ENCODE results near the gene AFDN.

The AFDN gene

DNA sequence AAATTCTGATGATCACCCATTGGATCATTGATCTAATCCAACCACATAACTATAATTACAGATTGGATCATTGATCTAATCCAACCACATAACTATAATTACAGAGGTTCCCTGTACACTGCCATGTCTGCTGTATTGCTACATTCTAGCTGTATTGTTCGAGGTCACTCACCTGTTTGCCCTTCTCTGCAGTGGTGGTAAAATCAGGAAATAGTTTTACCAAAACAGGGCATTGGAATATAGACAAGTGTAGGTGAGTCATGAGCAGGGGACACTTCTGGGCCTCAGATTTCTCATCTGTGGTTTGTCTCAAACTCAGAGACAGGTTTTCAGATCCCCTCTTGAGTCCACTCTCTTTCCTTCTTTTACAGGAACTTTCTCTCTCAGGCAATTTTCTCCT, 9.0 kb upstream of the AFDN start:
- no peak for DNase-seq (ENCODE audit: low read depth in 3 of 3)

DNA sequence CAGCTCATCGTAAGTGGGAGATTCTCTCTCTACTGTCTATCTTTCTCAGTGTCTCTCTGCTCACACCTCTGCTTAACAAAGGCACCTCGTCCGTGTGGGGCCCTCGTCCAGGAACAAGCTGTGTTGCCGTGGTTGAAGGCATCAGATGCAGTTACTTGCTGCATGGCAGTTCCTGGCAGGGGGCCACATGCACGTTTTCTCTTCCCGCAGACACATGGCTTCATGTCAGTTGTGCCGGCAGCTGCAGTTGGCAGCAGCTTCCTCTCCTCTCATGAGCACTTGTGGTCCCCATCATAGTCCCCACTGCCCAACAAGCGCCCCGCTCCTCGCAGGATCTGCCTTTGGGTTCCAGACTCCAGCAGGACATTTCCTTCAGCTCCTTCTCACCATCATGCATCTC, 7.1 kb upstream of the AFDN start:
- DNase-seq (ENCODE audit: low read depth in 3 of 3), result no peak

DNA sequence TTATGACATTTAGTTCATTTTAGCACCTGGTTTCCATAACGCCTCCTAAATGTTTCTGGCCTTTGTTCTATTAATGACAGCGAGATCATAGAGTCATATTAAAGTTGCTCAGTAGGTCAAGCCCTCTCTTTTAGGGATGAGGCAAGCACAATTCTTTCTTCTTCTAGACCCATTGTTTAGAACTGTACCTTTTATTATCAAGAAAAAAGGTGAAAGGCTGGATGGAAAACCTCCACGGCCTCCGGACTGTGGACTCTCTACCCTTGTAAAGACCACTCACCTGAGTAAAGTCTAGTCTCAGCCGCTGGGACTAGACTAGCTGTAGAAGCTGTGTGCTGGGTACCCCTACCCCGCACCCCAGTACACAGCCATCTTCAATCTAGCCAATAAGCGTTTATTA, 6.0 kb upstream of the AFDN start:
- no peak for DNase-seq (ENCODE audit: low read depth in 3 of 3)

DNA sequence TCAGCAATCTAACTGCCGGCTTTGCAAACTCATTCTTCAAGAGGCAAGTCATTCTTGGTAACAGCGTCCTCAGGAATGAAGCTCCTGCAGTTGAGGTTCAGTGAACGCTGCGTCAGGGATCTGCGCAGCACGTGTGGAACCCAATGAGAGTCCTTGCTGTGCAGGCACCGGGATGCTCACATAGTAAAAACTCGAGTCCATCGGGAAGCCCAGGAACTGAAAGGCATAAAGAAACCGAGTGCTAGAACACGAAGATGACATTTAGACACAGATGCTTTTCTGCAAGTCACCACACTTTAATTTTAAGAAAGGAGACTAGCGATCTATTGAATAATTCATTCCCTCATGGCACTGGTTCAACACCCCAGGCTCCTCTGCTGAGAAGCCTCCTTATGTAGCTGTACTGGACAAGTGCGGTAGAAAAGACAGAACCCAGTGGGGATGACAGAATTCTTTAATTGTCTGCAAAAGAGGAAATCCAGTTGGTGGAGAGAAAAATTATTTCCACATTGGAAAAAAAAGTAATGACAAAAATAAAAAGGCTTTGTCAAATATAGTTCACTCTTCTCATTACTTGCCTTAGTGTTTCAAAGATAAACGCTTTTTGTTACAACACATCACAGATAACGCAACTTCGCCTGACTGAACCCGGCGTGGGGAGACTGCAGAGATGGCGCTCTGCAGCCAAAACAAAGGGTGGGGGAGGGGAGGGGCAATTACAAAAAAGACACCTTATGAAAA, 1.9 kb upstream of the AFDN start:
- DNase-seq (ENCODE audit: low read depth in 3 of 3), result no peak

DNA sequence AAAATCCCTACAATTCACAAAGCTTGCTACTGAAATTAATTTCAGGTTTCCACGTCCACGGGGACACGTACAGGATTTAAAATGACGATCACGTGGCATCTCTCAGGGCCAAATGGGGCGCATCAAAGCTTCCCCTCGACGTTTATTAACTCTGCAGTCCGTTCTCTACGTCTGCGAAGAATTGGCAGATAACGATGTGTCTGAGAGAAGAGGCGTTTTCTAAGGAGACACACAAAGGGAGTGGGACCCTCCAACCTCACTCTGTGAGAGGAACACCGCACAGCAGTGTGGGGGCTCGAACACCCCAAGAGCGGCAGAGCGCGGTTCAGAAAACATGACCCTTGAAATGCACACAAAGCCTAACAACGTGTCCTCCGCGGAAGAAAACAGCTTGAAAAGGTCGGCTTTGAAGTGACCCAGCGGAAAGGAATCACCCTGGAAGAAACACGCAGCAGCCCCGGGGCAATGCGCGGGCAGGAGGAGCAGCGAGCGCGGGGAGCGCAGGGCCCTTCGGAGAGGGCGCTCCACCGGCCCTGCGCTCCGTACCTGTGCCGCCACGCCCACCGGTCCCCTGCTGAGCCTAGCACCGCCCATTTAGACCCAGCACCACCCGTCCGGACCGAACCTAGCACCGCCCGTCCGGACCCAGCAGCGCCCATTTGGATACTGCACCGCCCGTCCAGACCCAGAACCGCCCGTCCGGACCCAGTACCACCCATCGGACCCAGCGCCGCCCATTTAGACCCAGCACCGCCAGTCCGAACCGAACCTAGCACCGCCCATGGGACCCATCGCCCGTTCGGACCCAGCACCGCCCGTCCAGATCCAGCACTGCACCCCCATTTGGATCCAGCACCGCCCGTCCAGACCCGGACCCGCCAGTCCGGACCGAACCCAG, 1.1 kb upstream of the AFDN start:
- peak in 1 of 3 experiments; percentile 9 for DNase-seq (ENCODE audit: low read depth in 3 of 3)

DNA sequence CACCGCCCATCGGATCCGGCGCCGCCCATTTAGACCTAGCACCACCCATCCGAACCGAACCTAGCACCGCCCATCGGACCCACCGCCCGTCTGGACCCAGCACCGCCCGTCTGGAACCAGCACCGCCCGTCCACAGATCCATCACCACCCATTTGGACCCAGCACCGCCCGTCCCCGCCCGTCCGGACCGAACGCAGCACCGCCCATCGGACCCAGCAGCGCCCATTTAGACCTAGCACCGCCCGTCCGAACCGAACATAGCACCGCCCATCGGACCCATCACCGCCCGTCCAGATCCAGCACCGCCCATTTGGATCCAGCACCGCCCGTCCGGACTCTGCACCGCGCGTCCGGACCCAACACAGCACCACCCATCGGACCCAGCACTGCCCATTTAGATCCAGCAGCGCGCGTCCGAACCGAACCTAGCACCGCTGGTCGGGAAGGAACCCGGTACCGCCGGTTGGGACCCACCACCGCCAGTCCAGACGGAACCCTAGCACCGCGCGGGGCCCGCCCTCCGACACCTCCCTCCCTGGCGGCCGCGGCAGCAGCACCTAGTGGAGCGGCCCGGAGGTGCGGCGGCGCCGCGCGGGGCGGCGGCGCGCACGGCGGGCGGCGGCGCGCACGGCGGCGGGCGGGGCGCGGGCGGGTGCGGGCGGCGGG, 348 bp upstream of the AFDN start:
- peak; percentile 40 to 48 (median 45) for DNase-seq (ENCODE audit: low read depth in 3 of 3)

DNA sequence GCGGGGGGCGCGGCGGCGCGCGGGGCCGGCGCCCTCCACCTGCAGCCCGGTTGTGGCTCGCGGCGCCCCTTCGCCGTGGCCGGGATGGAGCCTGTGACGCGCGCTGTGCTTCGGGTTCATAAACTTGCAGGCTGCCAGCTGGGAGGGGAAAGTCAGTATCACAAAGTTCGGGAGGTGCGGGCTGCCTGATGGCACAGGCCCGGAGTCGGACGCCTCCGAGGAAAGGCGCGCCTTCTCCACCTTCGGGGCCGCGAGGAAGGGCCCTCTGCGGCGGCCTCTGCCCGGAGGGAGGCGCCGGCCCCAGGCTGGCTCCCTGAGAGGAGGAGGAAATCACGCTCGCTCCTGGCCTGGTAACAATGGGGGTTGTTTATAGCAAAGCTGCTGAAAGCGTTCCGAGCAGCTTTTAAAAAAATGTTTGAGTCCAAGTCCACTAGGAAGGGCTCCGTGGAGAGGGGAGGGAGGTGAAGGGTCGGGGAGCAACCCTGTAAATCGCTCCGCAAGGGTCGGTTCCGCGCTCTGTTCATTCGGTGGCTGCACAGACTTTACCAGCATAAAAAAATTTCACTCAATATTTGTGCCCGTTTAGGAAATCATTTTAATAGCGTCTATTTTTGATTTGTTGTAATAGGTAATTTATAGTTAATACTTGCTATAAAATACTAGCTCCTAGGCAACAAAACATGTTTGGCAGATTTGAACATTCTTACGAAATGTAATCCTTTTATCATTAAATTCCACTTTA, 1.0 kb downstream of the AFDN start:
- peak in 1 of 3 experiments; percentile 8 for DNase-seq (ENCODE audit: low read depth in 3 of 3)

DNA sequence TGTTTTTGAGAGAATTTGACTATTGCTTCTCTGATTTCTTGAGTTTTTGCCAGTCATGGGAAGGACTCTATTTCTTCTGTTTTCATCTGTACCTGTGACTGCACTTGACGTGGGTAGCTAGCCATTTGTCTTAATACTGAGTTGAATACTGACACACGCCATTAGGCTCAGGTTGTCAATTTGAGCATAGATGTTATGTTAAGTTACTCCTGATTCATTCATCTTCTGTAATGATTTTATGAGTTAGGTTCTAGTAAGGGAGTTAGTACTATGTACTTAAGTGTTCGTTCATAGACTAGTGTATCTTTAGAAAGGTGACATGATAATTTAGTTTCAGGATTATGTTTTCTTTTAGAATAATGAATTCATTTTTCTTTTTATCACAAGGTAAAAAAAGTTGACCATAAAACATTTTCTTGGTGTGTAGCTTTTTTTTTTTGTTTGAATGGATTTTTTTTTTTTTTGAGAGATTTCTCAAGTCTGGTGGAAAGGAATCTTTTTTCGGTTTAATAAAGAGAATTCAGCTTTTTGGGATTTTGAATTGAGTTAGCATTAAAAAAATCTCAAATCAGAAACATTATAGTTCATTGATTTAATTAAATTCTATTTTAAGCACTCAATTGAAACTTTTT, 1.7 kb downstream of the AFDN start:
- no peak for DNase-seq (ENCODE audit: low read depth in 3 of 3)

DNA sequence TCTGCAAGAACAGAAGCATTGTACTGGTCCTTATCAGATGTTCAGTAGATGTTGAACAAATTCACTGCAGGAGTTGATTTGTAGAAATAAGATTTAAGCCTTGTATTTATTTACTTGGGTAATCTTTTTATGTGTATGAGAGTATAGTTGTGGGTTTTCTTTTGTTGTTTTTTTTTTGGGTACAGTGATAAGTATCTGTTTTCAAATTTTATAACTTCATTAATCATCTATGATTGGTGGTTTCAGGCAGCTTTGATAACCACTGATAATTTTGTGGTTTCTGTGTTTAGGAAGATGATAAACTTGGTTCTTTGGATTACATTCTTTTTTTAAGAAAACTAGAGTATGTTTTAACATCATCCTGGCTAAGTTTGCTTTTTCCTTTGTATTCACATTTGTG, 2.8 kb downstream of the AFDN start:
- no peak for DNase-seq (ENCODE audit: low read depth in 3 of 3)

DNA sequence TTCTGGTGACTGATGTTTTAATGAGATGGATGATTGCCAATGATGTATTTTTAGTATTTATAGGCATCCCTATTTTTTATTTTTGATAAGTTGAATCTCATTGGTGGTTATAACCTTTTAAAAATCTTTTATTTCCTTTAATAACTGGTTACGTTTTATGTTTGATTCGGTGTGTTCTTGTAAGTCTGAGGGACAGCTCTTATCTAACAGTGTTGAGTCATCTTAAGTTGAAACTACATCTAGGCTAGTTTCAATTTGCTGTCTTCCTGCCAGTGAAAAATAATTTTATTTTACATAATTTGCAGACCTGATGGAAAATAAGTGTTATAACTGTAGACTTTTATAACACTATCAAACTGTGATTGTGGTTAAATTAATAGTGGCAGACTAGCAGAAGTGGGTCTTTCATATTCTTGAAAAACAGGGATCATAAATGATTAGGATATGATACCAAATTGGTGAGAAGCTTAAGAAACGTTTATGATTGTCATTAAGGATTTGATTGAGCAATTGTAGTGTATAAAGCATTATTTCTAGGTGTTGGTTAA, 4.6 kb downstream of the AFDN start:
- no peak for DNase-seq (ENCODE audit: low read depth in 3 of 3)

DNA sequence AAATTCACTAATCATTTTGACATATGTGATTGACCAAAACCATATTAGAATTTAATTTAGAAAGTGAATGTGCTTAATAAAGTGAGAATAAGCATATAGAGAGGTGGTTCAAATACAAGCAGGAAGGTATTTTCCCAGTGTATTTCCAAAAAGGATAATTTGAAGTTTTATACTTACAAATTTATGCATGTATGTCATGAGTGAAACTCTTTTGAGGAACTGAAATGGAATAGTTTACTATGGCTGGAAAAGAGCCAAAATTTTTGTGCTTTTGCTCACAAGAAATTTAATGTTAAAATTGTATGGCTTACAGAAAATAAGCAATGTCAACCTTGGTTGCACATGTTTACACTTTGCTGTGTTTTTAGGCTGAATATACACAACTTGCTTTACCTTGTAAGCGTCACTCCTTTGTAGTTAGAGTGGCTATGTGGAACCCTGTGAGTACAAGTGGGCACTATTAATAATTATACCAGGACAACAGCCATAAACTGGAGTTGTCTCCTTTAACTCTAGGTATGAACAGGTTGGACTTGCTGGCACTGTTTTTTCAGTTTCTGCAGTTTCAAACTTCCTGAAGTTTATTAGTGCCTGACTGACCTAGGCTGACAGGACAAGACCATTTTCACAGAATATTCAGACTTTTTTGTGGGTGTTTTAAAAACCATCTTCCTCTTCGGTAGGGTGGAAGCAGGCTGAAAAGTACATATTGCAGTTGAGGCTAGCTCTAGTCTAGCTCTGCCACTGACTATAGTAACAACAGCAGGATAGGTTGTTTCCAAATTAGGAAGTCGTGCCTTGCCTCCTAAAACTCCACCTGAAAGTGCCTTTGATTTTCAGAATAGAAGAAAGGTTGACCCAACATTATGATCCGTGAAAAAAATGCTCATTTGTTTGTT, 6.0 kb downstream of the AFDN start:
- DNase-seq (ENCODE audit: low read depth in 3 of 3), result no peak

DNA sequence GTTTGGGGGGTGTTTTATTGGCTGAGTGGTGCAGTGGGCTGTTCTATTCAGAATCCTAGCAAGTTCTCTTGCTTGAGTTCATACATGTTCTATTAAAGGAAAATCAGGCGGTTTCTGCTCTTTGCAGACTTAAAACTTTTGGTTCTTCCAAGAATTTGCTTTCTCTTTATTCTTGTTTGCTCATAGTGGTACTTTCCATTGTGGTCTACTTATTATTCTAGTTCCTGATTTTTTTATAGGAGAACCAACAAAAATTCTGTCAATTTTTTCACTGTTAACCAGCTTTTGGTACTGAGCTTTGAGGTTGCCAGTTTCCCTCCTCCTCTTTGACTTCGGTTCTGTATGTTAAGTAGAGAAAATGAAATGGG, 6.7 kb downstream of the AFDN start:
- no peak for DNase-seq (ENCODE audit: low read depth in 3 of 3)

DNA sequence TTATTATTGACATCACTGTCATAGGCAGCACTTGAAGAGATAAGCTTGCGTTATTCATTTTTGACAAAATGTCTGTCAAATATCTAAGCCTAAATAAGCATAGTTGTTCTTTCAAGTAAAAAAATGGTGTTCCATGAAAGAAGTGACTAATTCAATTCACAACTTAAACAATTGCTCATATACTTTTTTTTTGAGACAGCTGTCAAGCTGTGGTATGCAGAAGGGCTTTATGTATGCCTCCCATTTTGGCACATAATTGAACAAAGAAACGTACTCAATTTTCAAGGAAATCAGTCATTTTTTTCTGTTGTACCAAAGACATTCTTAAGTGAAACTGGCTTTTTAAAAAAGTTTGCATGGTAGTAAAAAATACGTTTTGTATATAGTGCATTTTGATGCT, 8.5 kb downstream of the AFDN start:
- no peak for DNase-seq (ENCODE audit: low read depth in 3 of 3)

DNA sequence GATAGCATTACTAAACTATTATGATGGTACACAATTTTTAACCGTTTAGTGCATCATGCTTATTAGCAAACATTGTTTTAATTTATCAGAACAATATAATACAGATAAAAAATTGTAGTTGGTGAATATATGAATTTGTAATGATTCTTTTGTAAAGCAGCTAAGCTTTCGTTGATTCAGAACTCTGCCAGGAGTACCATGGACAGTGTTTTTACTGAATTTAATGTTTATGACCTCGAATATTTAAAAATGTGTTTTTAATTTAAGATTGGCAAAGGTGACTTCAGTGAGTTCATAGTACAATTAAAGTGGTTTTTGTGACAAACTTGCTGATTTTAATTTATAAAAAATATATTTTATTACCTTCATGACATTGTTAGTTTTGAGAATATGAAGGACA, 10.0 kb downstream of the AFDN start:
- no peak for DNase-seq (ENCODE audit: low read depth in 3 of 3)

DNA sequence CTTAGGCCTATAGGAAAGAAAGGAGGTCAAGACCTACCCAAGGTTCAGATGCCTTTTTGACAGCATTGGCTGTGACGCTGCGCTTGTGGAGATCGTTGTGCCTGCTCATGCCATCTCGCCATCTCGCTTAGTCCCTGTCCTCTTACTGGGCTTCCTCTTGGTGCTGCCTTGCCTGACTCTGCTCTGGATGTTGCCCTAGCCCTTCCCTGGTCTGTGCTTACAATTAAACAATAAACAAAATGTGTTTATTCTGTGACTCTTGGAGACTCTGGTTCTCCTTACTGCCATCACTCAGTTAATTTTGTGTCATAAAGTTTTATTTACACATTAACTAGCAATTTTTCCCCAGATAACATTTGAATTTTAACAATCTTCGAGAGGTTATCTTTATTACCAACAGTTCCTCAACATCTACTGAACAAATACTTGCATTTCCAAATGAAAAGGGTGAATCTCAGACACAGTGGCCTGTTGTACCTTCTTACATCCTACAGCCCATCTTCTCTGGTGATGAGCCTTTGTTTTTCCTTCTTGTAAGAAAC, 11.6 kb downstream of the AFDN start:
- DNase-seq (ENCODE audit: low read depth in 3 of 3), result no peak

DNA sequence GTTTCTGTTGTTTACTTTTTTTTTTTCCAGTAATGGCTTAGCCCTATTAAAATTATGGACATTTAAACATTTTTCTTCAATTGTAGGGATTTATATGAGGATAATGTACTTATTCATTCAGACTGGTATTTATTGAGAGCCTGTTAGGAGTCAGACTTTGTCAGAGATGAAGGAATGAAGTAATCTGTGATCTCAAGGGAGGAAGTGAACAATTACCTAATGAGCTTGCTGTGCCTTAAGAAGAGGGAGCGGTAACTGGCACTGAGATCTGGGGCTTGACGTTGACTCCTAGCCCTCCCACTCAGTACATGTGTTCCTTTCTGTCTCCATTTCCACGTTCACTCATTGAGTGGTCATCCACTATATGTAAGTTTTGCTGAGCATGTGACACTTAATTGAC, 12.6 kb downstream of the AFDN start:
- DNase-seq (ENCODE audit: low read depth in 3 of 3), result no peak

DNA sequence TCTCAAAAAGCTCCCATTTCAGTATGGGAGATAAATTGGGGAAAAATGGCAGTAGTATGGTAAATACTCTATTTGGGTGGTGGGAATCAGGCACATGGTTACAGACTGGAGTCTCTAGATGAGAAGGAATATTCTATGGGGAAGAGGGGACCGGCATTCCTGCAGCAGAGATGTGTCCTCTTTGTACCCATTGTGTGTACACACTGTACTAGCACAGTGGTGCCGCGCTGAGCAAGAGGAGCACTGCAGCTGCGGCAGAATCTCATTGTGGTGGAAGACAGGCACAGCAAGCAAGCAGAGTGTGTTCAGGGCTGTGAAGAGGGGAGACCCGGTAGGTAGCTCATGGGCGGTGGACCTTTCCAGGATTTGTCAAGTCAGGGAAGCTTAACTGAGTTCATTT, 13.0 kb downstream of the AFDN start:
- DNase-seq (ENCODE audit: low read depth in 3 of 3), result no peak

DNA sequence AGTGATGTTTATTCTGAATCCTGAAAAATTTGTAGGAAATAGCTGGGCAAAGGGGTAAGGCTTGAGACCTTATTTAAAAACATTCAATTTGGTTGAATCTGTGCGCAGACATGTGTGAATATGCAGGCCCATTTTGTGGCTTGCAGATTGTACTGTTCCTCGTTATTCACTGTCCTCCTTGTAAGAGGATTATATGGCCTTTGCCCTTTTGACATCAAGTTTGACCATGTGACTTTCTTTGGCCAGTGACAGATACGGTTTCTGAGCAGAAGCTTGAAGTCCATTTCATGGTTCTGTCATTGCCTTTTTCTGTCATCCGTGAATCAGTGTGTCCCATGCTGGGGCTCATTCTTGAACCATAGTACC, 13.4 kb downstream of the AFDN start:
- no peak for DNase-seq (ENCODE audit: low read depth in 3 of 3)

DNA sequence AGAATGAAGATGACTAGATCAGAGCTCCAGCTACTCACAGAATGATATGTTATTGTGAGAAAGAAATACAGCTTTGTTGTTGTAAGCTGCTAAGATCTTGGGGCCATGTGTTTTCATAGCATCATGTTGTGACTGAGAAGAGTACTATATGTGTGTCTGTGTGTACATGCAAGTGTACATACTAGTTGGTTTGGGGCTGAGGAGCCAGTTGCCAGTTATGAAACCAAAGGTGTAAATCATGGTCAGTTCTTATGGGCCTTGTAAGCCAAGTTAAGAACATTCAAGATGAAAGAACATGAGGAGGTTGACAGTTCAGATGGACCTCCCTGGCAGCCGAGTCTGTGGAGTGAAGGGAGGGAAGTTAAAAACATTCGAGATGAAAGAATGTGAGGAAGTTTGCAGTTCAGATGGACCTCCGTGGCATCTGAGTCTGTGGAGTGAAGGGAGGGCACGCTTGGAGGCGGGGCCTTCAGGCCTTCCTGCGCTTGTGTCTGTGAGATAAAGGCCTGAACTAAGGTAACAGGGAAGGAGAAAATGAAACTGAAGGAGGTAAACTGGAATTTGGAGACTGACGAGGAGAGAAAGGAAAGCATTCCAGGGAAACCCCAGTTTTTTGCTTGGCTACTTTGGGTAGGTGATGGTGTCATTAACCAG, 13.9 kb downstream of the AFDN start:
- DNase-seq (ENCODE audit: low read depth in 3 of 3), result no peak
